SJSA1 (cell line): ENCODE results near the gene RASSF6. TPM values are rescaled to one million over a fixed set of nuclear protein-coding genes. Genes with fewer than 3 reads are reported as not detected.

Experiments used
- DNase-seq, 2 experiments: peaks; one replicate each; pipeline ENCODE4 v3.0.0-alpha.2; 2015 to 2020; ENCODE audit warnings: low spot score in 2 of 2, low read depth in 1 of 2
- H3K27ac ChIP-seq: fragments of 250-450 bp; sonication (Bioruptor Pico); 2 replicates; pipeline ENCODE4 v1.5.1; 2020; ENCODE audit warnings: mild to moderate bottlenecking, moderate library complexity
- H3K27me3 ChIP-seq: fragments of 250-450 bp; sonication (Bioruptor Pico); replicated peaks from 2 replicates; pipeline ENCODE4 v1.5.1; 2020; ENCODE audit warnings: mild to moderate bottlenecking, moderate library complexity
- H3K36me3 ChIP-seq: fragments of 250-450 bp; sonication (Bioruptor Pico); 2 replicates; pipeline ENCODE4 v1.5.1; 2020; ENCODE audit warnings: mild to moderate bottlenecking
- H3K4me1 ChIP-seq: fragments of 250-450 bp; sonication (Bioruptor Pico); replicated peaks from 2 replicates; pipeline ENCODE4 v1.6.1; 2021; ENCODE audit warnings: mild to moderate bottlenecking
- H3K4me3 ChIP-seq: fragments of 250-450 bp; sonication (Bioruptor Pico); 2 replicates; pipeline ENCODE4 v1.5.1; 2020; ENCODE audit warnings: mild to moderate bottlenecking
- H3K9me3 ChIP-seq: fragments of 250-450 bp; sonication (Bioruptor Pico); replicated peaks from 2 replicates; pipeline ENCODE4 v1.5.1; 2020; ENCODE audit warnings: mild to moderate bottlenecking
- total RNA-seq: library from RNA; depleted of rRNA; stranded (reverse); fragments of >200 nt; shearing (Covaris generic); gene quantifications from 2 replicates; pipeline ENCODE4 v1.2.3, GENCODE V29; 2014; rRNA removed

The RASSF6 gene
- total RNA-seq, 1 experiment from 2014 or later: not detected

- Histone ChIP-seq H3K27me3 (no peaks in the 10 kb centered on the region), H3K4me3 (no peak overlapping the region), H3K9me3 (no peaks in the 10 kb centered on the region), H3K27ac (no peak overlapping the region), H3K4me1 (no peaks in the 10 kb centered on the region), H3K36me3 (no peaks in the 10 kb centered on the region)
- DNase-seq: no peak
These were observed 93.0 kb downstream of the RASSF6 start for GRCh38 chr4:73527196-73527595.

- Histone ChIP-seq H3K4me1 (no peaks in the 10 kb centered on the region; the same call in 1 of the 2 replicates), H3K36me3 (no peaks in the 10 kb centered on the region), H3K9me3 (no peaks in the 10 kb centered on the region), H3K4me3 (no peak overlapping the region), H3K27me3 (no peaks in the 10 kb centered on the region), H3K27ac (no peak overlapping the region)
- DNase-seq: no peak
These were observed 94.6 kb downstream of the RASSF6 start for GRCh38 chr4:73525611-73526010.

GRCh38 chr4:73523126-73523525 lies 97.1 kb downstream of the RASSF6 start:
- no peaks in the 10 kb centered on the region for H3K9me3 ChIP-seq
- H3K36me3 ChIP-seq: no peaks in the 10 kb centered on the region
- no peaks in the 10 kb centered on the region; the same call in 1 of the 2 replicates for H3K4me1 ChIP-seq
- no peak overlapping the region for H3K4me3 ChIP-seq
- H3K27ac ChIP-seq: no peak overlapping the region
- no peak for DNase-seq
- H3K27me3 ChIP-seq: no peaks in the 10 kb centered on the region

Other genes with a start within 250 kb of the RASSF6 start
- gene ALB, start 216.1 kb downstream of the RASSF6 start, total RNA-seq: not detected in 2 replicates
- gene AFP, start 184.2 kb downstream of the RASSF6 start, total RNA-seq: 0.74 TPM in 1 of 2 replicates, not detected in the other
- not detected in 2 replicates for gene AFM, start 138.7 kb downstream of the RASSF6 start, total RNA-seq
- gene CXCL8, start 120.1 kb upstream of the RASSF6 start, total RNA-seq: 19.7 and 26.4 TPM in 2 replicates
- gene CXCL6, start 216.2 kb upstream of the RASSF6 start, total RNA-seq: not detected in 2 replicates
- gene PF4V1, start 232.9 kb upstream of the RASSF6 start, total RNA-seq: not detected in 2 replicates
- 0.38 and 2.3 TPM in 2 replicates for gene CXCL1, start 249.0 kb upstream of the RASSF6 start, total RNA-seq